NCI-H446 treated with DMSO at 0.1 percent for 48 hours (cell line): ENCODE data around the gene SLC47A1.

Source experiments
- DNase-seq: peaks from one replicate; lab custom pipeline; 2025; lab: John Stamatoyannopoulos, UW

The SLC47A1 gene

GRCh38 chr17:19613979-19614378 lies 80.3 kb downstream of the SLC47A1 start:
- DNase-seq = no peak

- DNase-seq = no peak
Measured at GRCh38 chr17:19614900-19615299, 81.2 kb downstream of the SLC47A1 start.

GRCh38 chr17:19618015-19618414 lies 84.4 kb downstream of the SLC47A1 start:
- no peak for DNase-seq

- no peak for DNase-seq
Measured at GRCh38 chr17:19619705-19620325, 86.2 kb downstream of the SLC47A1 start.

- no peak for DNase-seq
Measured at GRCh38 chr17:19621697-19622096, 88.0 kb downstream of the SLC47A1 start.

- DNase-seq = no peak
Measured at GRCh38 chr17:19626079-19626478, 92.4 kb downstream of the SLC47A1 start.
